GM19025 (cell line): ENCODE measurements around the gene KLF13.

Source experiments
- ATAC-seq: cut with Tn5 transposase; IDR thresholded peaks from one replicate; pipeline ENCODE4 v1.9.1; 2021; ENCODE audit warnings: mild to moderate bottlenecking, low read depth, moderate library complexity; ENCODE audit not compliant: unreplicated experiment

The KLF13 gene

DNA sequence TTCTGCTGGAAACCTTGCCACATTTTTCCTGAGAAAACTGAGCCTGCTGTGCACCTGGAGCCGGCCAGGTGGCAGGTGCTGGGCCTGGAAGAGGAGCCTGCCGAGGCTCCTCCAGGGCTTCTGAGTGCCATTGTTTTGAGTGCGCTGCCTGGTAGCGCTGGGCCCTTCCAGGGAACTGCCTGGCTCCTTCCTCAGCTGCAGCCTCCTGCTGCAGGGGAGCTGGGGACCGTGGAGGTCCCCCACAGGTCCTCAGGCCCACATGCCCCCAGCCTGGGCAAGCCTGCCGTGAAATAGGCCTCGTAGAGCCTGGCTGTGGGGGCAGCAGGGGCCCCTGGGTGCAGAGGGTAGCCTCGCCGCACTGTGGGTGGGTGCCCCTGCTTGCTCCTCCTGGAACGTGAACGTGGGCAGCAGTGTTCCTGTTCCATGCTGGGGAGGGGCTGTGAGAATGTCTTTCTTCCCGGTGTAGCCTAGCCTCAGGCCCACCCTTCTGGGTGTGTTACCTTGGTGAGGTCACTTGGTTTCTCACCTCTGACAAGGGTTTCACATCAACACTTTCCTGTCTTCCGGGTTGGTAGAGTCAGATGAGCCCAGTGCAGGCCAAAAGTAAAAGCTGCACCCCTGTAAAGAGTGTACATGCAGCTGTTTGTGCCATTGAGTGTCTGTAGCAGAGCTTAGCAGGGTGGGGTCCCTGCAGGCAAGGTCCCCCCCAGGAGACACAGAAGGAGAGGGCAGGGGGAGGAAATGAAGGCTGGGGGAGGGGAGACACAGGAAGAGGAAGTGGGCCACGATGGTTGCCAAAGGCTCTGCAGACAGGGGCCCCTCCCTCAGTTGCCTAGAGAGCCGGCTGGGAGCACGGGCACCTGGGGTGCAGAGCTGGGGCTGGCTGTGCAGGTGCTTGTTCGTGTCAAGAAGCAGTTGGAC lies 34.5 kb downstream of the KLF13 start:
- peak; percentile 70 for ATAC-seq

DNA sequence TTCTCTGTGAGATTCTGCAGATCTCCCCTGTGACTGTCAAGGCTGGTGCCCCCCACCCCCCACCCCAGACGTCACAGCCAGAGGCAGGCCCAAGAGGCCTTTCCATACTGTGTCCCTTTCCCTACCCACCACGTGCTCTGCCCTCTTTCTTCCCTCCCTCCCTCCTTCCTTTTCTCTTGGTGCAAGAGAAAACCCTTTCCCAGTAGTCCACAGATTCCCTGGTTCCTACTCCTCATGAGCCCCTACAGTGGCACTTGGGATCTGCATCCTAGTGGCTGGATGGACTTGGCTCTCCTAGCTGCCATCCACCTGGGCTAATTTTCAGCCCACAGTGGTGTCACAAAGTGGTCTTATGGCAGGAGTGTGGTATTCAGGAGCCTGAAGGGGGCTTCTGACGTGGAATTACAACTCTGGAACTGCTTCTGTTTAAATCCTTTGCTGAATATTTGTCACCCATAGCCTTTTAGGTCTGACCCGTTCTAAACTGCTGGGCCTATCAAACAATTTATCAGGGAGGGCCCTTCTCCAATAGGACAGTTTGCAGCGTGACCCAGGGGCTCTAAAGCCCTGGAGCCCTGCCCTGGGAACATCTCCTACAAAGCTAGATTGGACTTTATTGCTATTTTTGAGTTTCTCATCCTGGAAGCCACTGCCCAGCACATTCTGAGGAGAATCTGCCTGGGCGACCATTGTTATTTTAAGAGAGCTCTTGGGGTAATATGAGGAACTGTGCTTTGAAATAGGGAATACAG lies 35.3 kb downstream of the KLF13 start:
- ATAC-seq = no peak

DNA sequence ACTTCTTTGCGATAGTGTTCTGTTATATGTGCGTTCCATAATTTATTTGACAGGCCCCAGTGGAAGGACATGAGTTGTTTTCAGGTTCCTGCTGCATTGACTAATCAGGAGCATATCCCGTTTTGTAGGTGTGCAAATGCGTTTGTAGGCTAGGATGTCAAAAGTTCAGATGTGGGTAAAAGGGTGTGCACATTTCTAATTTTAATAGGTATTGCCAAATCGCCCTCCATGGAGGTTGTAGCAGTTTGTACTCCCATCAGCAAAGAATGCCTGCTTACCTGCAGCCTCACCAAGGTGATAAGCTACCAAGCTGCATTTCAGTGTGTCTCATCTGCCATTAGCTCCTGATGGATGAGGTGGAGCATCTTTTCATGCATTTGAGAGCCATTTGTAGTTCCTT lies 36.3 kb downstream of the KLF13 start:
- ATAC-seq = no peak

DNA sequence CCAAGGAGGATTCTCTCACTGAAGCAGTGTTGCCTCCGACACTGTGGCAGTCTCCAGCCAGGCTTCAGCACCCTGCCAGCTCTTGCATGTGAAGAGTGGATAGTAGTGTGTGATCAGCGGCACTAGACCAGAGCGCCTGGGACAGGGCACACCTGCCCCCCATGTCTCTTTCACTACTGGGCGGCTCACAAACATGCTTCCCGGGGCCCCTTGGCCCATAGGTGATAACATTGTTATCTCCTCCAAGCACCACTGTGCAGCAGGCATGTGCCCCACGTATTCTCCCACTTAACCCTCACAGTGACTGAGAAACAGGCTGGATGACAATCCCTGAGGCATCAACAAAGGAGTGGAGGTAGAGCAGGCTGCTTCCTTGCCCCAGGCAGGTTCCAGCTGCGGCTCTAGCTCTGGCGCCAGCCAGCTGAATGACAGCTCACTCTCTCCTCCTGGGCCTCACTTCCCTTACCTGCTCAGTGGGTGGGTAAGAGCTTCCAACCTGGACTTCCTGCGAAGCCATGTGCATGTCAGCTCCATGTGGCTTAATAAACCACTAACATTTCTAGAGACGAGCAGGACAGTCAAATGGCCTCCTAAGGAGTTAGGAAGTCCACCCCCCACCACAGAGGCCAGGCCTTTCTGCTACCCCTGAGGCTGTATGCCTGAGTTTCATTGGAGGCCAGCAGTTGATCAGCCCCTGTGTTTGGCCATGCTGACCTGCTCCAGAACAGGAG lies 37.8 kb downstream of the KLF13 start:
- no peak for ATAC-seq

DNA sequence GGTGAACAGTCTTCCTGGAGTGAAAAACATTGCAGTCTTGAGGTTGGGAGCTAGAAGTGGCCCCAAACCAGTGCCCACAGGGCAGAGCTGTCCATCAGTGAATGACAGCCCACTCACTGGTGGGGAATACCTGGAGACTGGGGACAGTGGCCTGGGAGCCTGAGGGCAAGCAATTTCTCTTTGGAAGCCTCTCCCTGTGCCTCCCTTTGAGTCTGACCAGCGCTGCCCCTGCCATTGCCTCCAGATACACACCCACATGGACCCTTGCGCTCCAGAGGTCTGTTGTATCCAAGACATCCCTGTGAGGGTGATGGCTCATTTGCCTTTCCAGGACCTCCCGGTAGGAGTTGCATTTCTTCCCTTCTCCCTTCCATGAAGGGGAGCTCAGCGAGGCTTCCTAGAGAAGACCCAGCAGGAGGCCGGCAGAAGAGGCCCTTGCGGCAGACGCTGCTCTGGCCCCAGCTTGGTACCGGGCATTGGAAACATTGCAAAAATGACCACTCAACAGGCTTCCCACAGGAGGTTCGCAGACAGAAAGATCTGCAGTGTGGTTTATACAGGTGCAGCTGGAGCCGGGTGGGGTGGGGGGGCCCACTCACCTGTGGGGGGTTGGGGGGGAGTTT lies 38.5 kb downstream of the KLF13 start:
- ATAC-seq = no peak

DNA sequence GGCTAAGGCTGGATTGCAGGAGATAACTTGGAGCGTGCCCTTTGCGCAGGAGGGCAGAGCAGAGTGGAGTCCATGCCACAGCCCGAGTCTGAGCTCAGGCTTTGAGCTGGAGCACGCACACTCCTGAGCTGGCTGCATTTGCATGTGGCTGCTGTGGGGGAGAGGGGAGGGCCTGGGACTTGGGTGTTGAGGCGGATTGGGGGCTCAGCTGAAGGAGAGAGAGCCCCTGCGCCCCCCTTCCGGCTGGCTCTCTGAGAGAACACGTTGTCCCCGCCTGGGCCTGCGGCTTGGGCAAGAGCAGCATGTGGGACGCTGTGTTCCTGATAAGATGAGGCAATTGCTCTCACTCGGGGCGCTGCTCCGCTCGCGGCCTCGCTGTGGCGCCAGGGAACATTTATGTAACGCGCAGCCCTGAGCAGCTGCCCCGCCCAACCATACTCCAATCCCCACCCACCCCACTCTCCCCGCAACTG lies 39.1 kb downstream of the KLF13 start:
- ATAC-seq = peak; percentile 38

DNA sequence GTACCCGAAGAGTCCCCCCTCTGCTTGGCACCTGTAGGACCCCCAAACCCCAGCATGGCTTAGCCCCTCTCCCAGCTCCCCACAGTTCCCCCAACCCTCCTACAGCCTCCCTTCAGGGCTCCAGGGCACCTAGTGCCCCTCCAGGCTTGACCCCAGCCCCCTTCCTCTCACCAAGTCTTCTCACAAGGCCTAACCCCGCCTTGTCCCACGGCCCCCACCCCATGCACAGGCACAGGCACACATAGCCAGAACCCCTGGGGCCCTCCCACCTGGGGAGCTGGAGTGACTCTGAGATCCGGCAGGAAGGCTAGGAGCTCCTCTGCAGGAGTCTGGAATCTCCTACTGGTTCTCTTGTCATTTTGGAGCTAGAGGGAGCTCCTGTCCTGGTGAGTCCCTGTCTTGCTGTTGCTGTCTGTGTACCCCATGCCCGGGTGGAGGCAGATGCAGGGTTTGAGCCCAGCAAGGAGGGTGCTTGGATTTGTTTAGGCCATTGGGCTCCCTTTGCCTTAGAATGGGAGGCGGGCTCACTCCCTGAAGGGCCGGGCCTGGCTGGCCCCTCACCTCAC lies 39.6 kb downstream of the KLF13 start:
- no peak for ATAC-seq

DNA sequence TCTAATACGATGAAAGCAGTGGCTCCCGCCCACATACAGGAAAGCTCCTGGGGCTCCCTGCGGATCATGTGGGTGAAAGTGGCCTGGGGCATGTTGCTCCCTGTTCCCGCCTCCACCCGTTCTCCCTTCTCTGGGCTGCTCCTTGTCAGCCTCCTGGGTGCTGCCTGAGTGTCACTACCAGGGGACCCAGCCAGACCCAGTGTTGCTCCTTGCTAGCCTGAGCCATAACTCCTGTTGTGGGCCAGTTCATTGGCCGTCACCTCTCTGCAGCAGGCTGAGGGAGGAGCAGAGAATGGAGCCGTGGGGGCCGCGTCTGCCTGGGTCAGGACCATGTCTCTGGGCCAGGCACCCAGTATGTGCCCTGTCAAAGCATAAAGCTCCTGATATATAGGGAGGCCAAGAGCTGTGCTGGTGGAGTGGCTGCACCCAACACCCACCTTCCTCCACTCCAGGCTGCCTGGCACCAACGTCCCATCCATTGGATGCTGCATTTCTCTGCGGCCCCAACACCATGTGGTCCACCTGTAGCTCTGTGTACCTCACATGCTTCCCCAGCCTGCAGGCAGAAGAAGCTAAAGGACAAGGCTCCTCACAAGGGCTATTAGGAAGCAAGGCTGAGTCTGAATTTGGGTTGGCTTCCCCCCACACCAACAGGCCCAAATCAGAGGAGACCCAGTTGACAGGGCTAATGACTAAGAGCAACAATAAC lies 40.5 kb downstream of the KLF13 start:
- no peak for ATAC-seq

DNA sequence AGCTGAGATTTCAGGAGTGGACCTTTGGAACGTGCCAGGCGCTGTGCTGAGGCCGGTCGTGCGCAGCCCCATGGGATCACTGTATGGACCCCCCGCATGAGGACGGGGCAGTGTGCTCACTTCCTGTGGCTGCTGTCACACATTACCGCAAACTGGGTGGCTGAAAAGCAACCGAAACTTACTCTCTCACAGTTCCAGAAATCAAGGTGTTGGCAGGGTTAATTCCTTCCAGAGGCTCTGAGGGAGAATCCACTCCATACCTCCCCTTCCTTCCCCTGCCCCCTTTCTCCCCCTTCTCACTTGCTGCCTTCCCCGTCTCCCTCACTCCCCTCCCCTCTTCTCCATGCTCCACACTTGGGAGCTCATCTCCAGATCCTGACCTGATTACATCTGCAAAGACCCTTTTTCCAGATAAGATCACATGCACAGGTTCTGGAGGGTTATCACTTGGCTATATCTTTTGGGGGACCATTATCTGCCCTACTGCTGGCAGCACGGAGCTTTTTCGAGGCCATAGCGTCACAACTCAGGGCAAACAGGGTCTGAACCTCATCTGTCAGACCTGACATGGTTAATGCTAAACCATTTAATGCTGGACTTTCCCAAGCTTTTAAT lies 41.2 kb downstream of the KLF13 start:
- no peak for ATAC-seq

DNA sequence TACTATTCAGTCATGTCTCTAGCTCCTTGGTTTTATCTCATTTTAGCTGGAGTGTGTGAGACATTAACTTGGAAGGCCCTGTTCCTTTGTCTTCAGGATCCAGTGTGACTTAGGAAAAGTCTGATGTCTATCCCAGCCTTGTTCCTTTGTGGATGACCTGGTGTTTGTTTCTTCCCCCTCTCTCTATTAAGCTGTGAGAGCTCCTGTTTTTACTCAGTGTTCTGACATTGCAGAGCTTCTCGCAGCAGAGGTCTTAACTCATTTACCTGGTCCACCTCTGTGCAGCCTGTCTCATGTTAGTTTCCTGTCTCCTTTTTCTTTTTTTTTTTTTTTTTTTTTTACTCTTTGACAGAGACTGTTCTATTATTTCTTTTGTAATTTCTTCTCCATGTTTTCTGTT lies 43.1 kb downstream of the KLF13 start:
- no peak for ATAC-seq

DNA sequence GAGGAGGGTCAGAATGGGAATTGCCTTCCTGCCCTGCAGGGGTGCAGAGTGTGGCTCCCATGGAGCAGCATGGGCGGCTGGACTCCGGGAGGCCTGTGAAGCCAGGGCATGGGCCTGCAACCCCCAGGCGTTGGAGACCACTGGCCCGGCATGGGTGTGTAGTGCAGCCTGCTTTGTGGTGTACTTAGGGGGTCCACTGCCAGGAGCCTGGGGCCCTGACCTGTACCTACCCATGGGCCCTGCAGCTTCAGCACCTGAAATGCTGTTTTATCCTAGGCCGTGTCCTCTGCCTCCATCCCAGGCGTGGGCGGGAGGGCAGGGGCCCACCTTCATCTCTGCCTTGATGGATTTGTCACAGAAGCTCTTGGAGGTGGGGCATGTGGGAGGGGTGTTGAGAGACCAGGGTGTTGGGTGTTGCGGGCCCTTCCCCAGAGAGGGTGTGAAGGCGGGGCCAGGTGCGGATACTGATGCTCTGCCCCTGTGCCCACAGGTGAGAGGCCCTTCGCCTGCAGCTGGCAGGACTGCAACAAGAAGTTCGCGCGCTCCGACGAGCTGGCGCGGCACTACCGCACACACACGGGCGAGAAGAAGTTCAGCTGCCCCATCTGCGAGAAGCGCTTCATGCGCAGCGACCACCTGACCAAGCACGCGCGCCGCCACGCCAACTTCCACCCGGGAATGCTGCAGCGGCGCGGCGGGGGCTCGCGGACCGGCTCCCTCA lies 45.0 kb downstream of the KLF13 start:
- no peak for ATAC-seq

DNA sequence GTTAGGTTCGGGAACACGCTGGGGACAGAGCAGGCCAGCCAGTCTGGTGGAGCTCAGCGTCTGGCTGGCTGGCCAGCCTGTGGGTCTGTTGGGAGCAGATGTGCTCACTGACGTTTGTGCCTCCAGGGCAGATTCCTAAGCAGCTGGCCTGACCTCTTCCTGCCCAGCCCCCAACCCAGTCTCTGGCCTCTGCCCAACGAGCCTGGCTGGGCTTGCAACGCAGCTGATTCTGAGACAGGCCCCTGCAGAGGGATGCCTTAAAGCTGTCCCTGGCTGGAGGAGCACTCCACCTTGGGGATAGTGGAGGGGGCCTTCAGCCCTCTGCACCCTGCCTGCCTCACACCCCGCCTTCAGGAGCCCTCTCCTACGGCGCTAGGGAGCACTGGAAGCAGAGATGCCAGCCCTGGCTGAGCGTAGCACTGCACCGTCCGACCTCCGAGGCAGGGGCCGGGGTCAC lies 46.0 kb downstream of the KLF13 start:
- ATAC-seq = no peak

DNA sequence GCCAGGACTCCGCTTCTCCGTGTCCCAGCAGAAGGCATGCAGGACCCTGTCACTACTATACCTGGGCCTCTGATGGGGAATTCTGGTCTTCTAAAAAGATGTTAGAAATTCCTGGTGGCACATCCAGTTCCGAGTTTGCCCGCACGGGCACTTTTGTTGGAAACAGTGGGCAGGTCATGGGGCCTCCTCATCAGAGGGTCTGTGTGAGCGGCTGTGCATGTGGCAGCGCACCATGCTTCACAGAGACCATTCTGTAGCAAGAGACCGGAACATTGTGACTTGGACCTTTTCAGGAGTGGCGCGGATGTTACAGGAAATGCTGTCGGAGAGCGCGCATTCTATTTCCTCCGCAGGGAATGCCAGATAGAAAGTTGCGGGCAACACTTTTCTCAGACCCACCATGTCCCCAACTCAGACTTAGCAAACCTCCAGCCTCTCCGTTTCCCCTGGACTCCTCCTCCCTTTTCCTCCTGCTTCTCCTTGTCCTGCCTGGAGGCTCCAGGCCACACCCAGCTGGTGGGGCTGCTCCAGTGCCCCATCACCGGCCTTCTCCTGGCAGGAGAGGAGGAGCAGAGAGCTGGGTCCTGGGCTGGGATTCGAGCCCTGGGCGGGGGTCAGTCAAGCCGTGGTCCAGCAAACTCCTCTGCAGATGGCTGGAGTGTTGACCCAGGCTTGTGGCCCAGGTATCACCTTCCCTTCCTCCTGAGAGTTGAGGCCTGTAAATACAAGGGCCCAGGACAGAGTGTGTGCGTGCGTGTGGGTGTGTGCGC lies 46.6 kb downstream of the KLF13 start:
- ATAC-seq = no peak

DNA sequence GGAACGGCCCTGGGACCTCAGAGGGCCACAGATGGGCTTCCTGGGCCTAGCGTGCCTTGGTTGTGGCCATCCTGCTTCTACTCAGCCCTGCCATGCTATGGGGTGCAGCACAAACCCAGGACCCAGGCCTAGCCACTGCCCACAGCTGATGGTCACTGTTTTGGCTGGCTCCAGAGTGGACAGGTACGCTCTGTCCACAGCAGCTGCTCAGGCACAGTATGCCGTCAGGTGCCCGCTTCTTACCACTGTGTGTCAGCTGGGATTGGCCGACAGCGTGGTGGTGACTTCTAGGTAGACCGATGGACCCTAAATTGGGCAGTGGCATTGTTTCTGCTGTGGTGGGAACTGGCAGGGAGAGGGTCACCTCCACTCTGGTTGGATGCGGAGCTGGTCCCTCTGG lies 47.3 kb downstream of the KLF13 start:
- ATAC-seq = no peak

DNA sequence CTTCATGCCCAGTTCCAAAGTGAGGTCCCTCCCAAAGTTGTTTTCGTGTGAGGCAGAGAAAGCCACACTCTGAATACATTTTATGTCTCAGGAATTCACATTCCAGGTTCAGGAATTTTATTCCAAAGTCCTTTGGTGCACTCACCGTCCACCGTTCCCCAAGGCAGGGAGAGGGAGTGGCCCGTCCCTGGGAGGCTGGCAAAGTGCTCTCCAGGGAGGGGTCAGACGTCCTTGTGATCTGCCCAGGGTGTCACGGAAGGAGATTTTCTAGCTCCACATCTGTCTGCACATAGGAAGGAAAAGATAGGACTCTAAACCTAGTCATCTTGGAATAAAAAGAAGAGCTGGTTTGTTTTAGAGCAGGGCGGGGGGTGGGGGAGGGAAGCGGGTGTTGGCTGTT lies 47.9 kb downstream of the KLF13 start:
- no peak for ATAC-seq

DNA sequence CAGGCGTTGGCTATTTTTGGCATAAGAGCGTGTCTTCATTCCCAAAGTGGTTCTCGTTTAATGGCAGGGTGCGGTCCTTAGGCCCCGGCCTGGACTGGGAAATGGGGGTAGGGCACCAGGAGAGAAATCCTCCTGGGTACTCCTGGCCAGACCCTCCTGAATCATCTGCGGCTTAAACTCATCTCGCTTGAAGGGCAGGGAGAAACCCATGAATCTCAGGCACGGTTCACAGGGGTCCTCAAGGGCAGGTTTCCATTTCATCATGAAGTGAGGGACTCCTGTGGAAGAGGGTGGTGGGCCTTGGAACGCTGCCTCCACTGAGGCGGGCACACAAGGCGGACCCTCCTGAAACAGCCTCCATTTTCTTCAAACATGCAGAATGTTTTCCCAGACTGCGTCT lies 48.4 kb downstream of the KLF13 start:
- ATAC-seq = no peak

DNA sequence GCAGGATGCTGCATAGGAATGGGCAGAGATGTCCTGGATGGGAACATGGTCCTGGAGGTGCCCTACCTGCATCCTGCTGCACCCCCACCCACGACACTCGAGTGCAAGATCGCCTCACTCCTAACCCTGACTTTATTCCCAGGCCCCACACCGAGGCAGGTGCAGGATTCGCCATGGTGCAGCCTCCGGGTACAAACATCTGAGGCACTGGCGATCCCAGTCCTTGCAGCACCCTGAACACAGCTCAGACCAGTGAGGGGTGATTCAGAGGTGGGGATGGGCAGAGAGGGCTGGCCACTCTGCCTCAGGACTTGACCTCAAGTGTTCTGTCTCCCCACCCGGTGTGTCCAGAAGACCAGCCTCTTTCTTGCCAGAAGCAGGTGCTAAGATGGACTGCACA lies 49.1 kb downstream of the KLF13 start:
- no peak for ATAC-seq

DNA sequence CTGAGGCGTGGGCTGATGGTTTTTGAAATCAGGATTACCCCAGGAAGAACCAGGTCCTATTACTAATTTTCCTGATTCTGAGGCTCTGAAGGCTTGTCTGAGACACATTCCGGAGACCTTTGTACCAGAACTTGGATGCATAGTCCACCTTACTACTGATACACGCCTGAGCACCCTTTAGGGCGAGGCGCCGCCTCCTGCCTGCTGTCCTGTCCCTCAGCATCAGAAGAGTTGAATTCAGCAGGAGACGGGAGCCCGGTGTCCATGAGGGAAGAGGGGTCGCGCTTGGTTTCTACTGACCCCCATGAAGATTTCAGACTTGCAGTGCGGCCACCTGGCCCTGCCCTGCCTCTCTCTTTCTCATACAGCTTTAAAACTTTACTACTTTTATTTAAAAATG lies 49.9 kb downstream of the KLF13 start:
- no peak for ATAC-seq
